Activated T-helper 2 cell treated with anti-CD3 and anti-CD28 coated beads, Interferon-gamma antibody, Interleukin-2, Interleukin-4, amounts not matched to agents 10 μg/mL and 5 μg/mL and 100 μg/mL, durations not matched to agents 14 hours and 24 hours and 36 hours (primary cell): ENCODE data around the gene TATDN3. TPM values are rescaled to one million over a fixed set of nuclear protein-coding genes. Genes with fewer than 3 reads are reported as not detected.
"Not testable (repeated sequence)": the region's sequence is repeated elsewhere in the genome, so short reads cannot be mapped to it uniquely, and the experiment has no call there.

Source experiments
- DNase-seq: peaks from one replicate; pipeline ENCODE4 v3.0.0; 2021; ENCODE audit warnings: low spot score
- H3K27ac Mint-ChIP-seq: one replicate; pipeline ENCODE4 v1.8.0; 2021; ENCODE audit warnings: mixed read lengths
- H3K27me3 Mint-ChIP-seq: one replicate; pipeline ENCODE4 v1.8.0; 2021; ENCODE audit warnings: low read depth, mixed read lengths
- H3K36me3 Mint-ChIP-seq: one replicate; pipeline ENCODE4 v1.8.0; 2021; ENCODE audit warnings: low read depth, mixed read lengths
- H3K4me1 Mint-ChIP-seq: one replicate; pipeline ENCODE4 v1.8.0; 2021; ENCODE audit warnings: low read depth, mixed read lengths
- H3K4me3 Mint-ChIP-seq: one replicate; pipeline ENCODE4 v1.8.0; 2021; ENCODE audit warnings: low read depth, mild to moderate bottlenecking, moderate library complexity, mixed read lengths
- H3K9me3 Mint-ChIP-seq: one replicate; pipeline ENCODE4 v1.8.0; 2021; ENCODE audit warnings: mixed read lengths
- intact Hi-C: fragments of 100-400 bp; cut with micrococcal nuclease; formaldehyde crosslinking; loops from one replicate; pipeline ENCODE4 v1.15.1; 2023
- total RNA-seq: library from RNA; stranded (reverse); gene quantifications from 2 replicates; pipeline ENCODE4 v1.2.3, GENCODE V29; 2022

Gene TATDN3
- total RNA-seq, 1 donor from 2014 or later: 16.7 TPM

- intact Hi-C loops: no loop called here
- Mint-ChIP-seq H3K36me3 (peaks cover 43% of the 10 kb centered on the region), H3K27me3 (no peaks in the 10 kb centered on the region), H3K4me1 (peaks cover 11% of the 10 kb centered on the region), H3K27ac (no peak overlapping the region), H3K9me3 (no peaks in the 10 kb centered on the region), H3K4me3 (no peak overlapping the region)
- DNase-seq: peak; percentile 22
These were observed 31.4 kb upstream of the TATDN3 start for GRCh38 chr1:212760126-212760823.

- no peak for DNase-seq
- intact Hi-C loops: no loop called here
- H3K4me3 Mint-ChIP-seq: no peak overlapping the region
- H3K36me3 Mint-ChIP-seq: peaks cover 57% of the 10 kb centered on the region
- H3K9me3 Mint-ChIP-seq: peaks cover 13% of the 10 kb centered on the region
- no peaks in the 10 kb centered on the region for H3K27me3 Mint-ChIP-seq
- H3K27ac Mint-ChIP-seq: no peak overlapping the region
- peaks cover 11% of the 10 kb centered on the region for H3K4me1 Mint-ChIP-seq
These were observed 29.5 kb upstream of the TATDN3 start for GRCh38 chr1:212762234-212762633.

- intact Hi-C loops: no loop called here
- Mint-ChIP-seq H3K4me3 (no peak overlapping the region), H3K27me3 (no peaks in the 10 kb centered on the region), H3K9me3 (peaks cover 19% of the 10 kb centered on the region), H3K27ac (no peak overlapping the region), H3K36me3 (peaks cover 64% of the 10 kb centered on the region), H3K4me1 (peaks cover 14% of the 10 kb centered on the region)
- no peak for DNase-seq
These were observed 28.9 kb upstream of the TATDN3 start for GRCh38 chr1:212762839-212763238.

GRCh38 chr1:212764718-212765281 lies 26.9 kb upstream of the TATDN3 start:
- H3K36me3 Mint-ChIP-seq: peaks cover 79% of the 10 kb centered on the region
- DNase-seq, intact Hi-C loops, H3K4me3 Mint-ChIP-seq, H3K27me3 Mint-ChIP-seq, H3K27ac Mint-ChIP-seq: not testable (repeated sequence)
- peaks cover 36% of the 10 kb centered on the region for H3K9me3 Mint-ChIP-seq
- peaks cover 23% of the 10 kb centered on the region for H3K4me1 Mint-ChIP-seq

- H3K27ac Mint-ChIP-seq, H3K4me3 Mint-ChIP-seq, intact Hi-C loops, DNase-seq, H3K27me3 Mint-ChIP-seq: not testable (repeated sequence)
- peaks cover 53% of the 10 kb centered on the region for H3K9me3 Mint-ChIP-seq
- peaks cover 30% of the 10 kb centered on the region for H3K4me1 Mint-ChIP-seq
- peaks cover 90% of the 10 kb centered on the region for H3K36me3 Mint-ChIP-seq
These were observed 24.9 kb upstream of the TATDN3 start for GRCh38 chr1:212766825-212767224.

- H3K27ac Mint-ChIP-seq: peak overlapping the region; percentile 69
- H3K4me3 Mint-ChIP-seq: no peak overlapping the region
- no peaks in the 10 kb centered on the region for H3K27me3 Mint-ChIP-seq
- DNase-seq: no peak
- H3K4me1 Mint-ChIP-seq: peaks cover 41% of the 10 kb centered on the region
- peaks cover 56% of the 10 kb centered on the region for H3K9me3 Mint-ChIP-seq
- H3K36me3 Mint-ChIP-seq: peaks cover 91% of the 10 kb centered on the region
- intact Hi-C loops: loop anchor here (1.0 kb wide), 2 partner anchors 16 to 48 kb away; no protein-coding TSS in a partner anchor
These were observed 22.1 kb upstream of the TATDN3 start for GRCh38 chr1:212769459-212770167.

- peaks cover 84% of the 10 kb centered on the region for H3K36me3 Mint-ChIP-seq
- no peaks in the 10 kb centered on the region for H3K27me3 Mint-ChIP-seq
- intact Hi-C loops: no loop called here
- DNase-seq: no peak
- peaks cover 52% of the 10 kb centered on the region for H3K9me3 Mint-ChIP-seq
- peaks cover 39% of the 10 kb centered on the region for H3K4me1 Mint-ChIP-seq
- H3K27ac Mint-ChIP-seq: no peak overlapping the region
- no peak overlapping the region for H3K4me3 Mint-ChIP-seq
These were observed 20.4 kb upstream of the TATDN3 start for GRCh38 chr1:212771341-212771740.

- Mint-ChIP-seq H3K9me3 (peaks cover 37% of the 10 kb centered on the region), H3K4me1 (peaks cover 36% of the 10 kb centered on the region), H3K27ac (no peak overlapping the region), H3K27me3 (no peaks in the 10 kb centered on the region), H3K4me3 (no peak overlapping the region), H3K36me3 (peaks cover 73% of the 10 kb centered on the region)
- DNase-seq: no peak
- intact Hi-C loops: no loop called here
These were observed 18.7 kb upstream of the TATDN3 start for GRCh38 chr1:212773011-212773410.

- no peaks in the 10 kb centered on the region for H3K27me3 Mint-ChIP-seq
- H3K9me3 Mint-ChIP-seq: peaks cover 22% of the 10 kb centered on the region
- no peak overlapping the region for H3K27ac Mint-ChIP-seq
- intact Hi-C loops: no loop called here
- no peak for DNase-seq
- H3K36me3 Mint-ChIP-seq: peaks cover 61% of the 10 kb centered on the region
- peaks cover 28% of the 10 kb centered on the region for H3K4me1 Mint-ChIP-seq
- H3K4me3 Mint-ChIP-seq: no peak overlapping the region
These were observed 17.1 kb upstream of the TATDN3 start for GRCh38 chr1:212774584-212774983.

GRCh38 chr1:212775241-212775640 lies 16.5 kb upstream of the TATDN3 start:
- Mint-ChIP-seq H3K27me3 (no peaks in the 10 kb centered on the region), H3K4me1 (peaks cover 22% of the 10 kb centered on the region), H3K9me3 (peaks cover 15% of the 10 kb centered on the region), H3K27ac (no peak overlapping the region), H3K4me3 (no peak overlapping the region), H3K36me3 (peaks cover 54% of the 10 kb centered on the region)
- intact Hi-C loops: no loop called here
- DNase-seq: no peak

GRCh38 chr1:212777151-212777550 lies 14.5 kb upstream of the TATDN3 start:
- H3K9me3 Mint-ChIP-seq: peaks cover under 1% of the 10 kb centered on the region
- H3K27me3 Mint-ChIP-seq: no peaks in the 10 kb centered on the region
- no peak overlapping the region for H3K4me3 Mint-ChIP-seq
- intact Hi-C loops: no loop called here
- peaks cover 19% of the 10 kb centered on the region for H3K4me1 Mint-ChIP-seq
- H3K36me3 Mint-ChIP-seq: peaks cover 40% of the 10 kb centered on the region
- no peak for DNase-seq
- no peak overlapping the region for H3K27ac Mint-ChIP-seq

GRCh38 chr1:212779086-212779485 lies 12.6 kb upstream of the TATDN3 start:
- H3K4me3 Mint-ChIP-seq, H3K27me3 Mint-ChIP-seq, H3K9me3 Mint-ChIP-seq, H3K27ac Mint-ChIP-seq, intact Hi-C loops, DNase-seq: not testable (repeated sequence)
- peaks cover 42% of the 10 kb centered on the region for H3K36me3 Mint-ChIP-seq
- H3K4me1 Mint-ChIP-seq: peaks cover 20% of the 10 kb centered on the region

GRCh38 chr1:212780759-212781158 lies 10.9 kb upstream of the TATDN3 start:
- H3K9me3 Mint-ChIP-seq: no peaks in the 10 kb centered on the region
- H3K4me3 Mint-ChIP-seq: no peak overlapping the region
- peaks cover 18% of the 10 kb centered on the region for H3K4me1 Mint-ChIP-seq
- peaks cover 36% of the 10 kb centered on the region for H3K36me3 Mint-ChIP-seq
- no peaks in the 10 kb centered on the region for H3K27me3 Mint-ChIP-seq
- intact Hi-C loops: no loop called here
- DNase-seq: no peak
- H3K27ac Mint-ChIP-seq: no peak overlapping the region
